HCT116 (cell line): Measurements from ENCODE around the gene TMEM100. TPM values are rescaled to one million over a fixed set of nuclear protein-coding genes. Genes with fewer than 3 reads are reported as not detected.

Experiments
- ATAC-seq: fragments of 200-7000 bp; cut with Tn5 transposase; 2 replicates; pipeline ENCODE4 v1.9.1; 2020; ENCODE audit warnings: mild to moderate bottlenecking, moderate library complexity
- BruUV-seq: library from RNA; stranded (reverse); fragments of 400-500 nt; replicated peaks from 2 replicates; lab custom pipeline; 2021; lab: Mats Ljungman, UMichigan
- CTCF ChIA-PET: fragments of 300-600 bp; sonication (Branson Sonifier 250); formaldehyde crosslinking; loops from one replicate; lab custom pipeline; 2021; ENCODE audit warnings: antibody characterized with exemption; lab: Charles Lee
- POLR2A ChIA-PET: fragments of 300-600, 350-600 bp; sonication (Branson Sonifier 250); formaldehyde crosslinking; loops from one replicate; lab custom pipeline; 2021; ENCODE audit warnings: antibody characterized with exemption; lab: Charles Lee
- RAD21 ChIA-PET, 2 experiments: fragments of 300-600 bp; sonication (Branson Sonifier 250); formaldehyde crosslinking; loops; one replicate each; lab custom pipeline; 2023; ENCODE audit warnings: low total read pairs in 2 of 2; ENCODE audit not compliant: uncharacterized antibody in 2 of 2, unreplicated experiment in 2 of 2, low non-redundant PET in 1 of 2; lab: Charles Lee
- DNase-seq: peaks from one replicate; pipeline ENCODE4 v3.0.0-alpha.2; 2010; ENCODE audit warnings: low read depth, low spot score
- H2AFZ ChIP-seq: fragments of 200-600 bp; shearing (Covaris generic), sonication (generic); 2 replicates; pipeline ENCODE4 v1.6.1; 2017; ENCODE audit warnings: low read depth, mixed run types, mixed read lengths, antibody characterized with exemption, low read length; ENCODE audit not compliant: poor library complexity, severe bottlenecking
- H3K27ac ChIP-seq: 2 replicates; pipeline ENCODE4 v1.5.1; 2012; ENCODE audit warnings: low read depth, low read length
- H3K27me3 ChIP-seq: fragments of 200-600 bp; sonication (generic); 2 replicates; pipeline ENCODE4 v1.6.1; 2016; ENCODE audit warnings: mixed run types, low read length, mixed read lengths; ENCODE audit not compliant: insufficient read depth
- H3K36me3 ChIP-seq, 2 experiments: fragments of 200-500 bp in 1 of 2; fragments of 200-600 bp in 1 of 2; sonication (Bioruptor generic) in 1 of 2; sonication (generic) in 1 of 2; 2 replicates each; pipeline versions ENCODE4 v1.5.1 to v1.6.1; 2014 to 2016; ENCODE audit warnings: low read length in 2 of 2, inconsistent platforms in 1 of 2, mixed read lengths in 1 of 2, mixed run types in 1 of 2; ENCODE audit not compliant: insufficient read depth in 2 of 2, control insufficient read depth in 1 of 2
- H3K4me1 ChIP-seq, 2 experiments: fragments of 200-600 bp in 1 of 2; sonication (generic) in 1 of 2; 2 replicates each; pipeline versions ENCODE4 v1.5.1 to v1.6.1; 2012 to 2017; ENCODE audit warnings: low read length in 2 of 2, inconsistent platforms in 1 of 2, mild to moderate bottlenecking in 1 of 2, mixed read lengths in 1 of 2, mixed run types in 1 of 2, moderate library complexity in 1 of 2; ENCODE audit not compliant: insufficient read depth in 2 of 2, control insufficient read depth in 1 of 2
- H3K4me2 ChIP-seq: fragments of 200-600 bp; sonication (generic); 2 replicates; pipeline ENCODE4 v1.6.1; 2017; ENCODE audit warnings: mixed run types, low read length, mixed read lengths
- H3K4me3 ChIP-seq, 2 experiments: fragments of 200-600 bp in 1 of 2; sonication (generic) in 1 of 2; replicated peaks in 1 of 2; 2 replicates each; pipeline ENCODE4 v1.5.1; 2011 to 2016; ENCODE audit warnings: low read length in 2 of 2, control low read depth in 1 of 2, low read depth in 1 of 2, mild to moderate bottlenecking in 1 of 2, mixed read lengths in 1 of 2, mixed run types in 1 of 2
- H3K79me2 ChIP-seq: fragments of 200-600 bp; sonication (generic); 2 replicates; pipeline ENCODE4 v1.6.1; 2017; ENCODE audit warnings: mild to moderate bottlenecking, mixed run types, low read length, moderate library complexity, mixed read lengths; ENCODE audit not compliant: insufficient read depth
- H3K9ac ChIP-seq: fragments of 200-600 bp; sonication (generic); 2 replicates; pipeline ENCODE4 v1.6.1; 2016; ENCODE audit warnings: low read length, mixed read lengths
- H3K9me2 ChIP-seq: fragments of 200-600 bp; sonication (generic), shearing (Covaris generic); 2 replicates; pipeline ENCODE4 v1.6.1; 2017; ENCODE audit warnings: mixed run types, mild to moderate bottlenecking, moderate library complexity; ENCODE audit not compliant: insufficient read depth
- H3K9me3 ChIP-seq, 2 experiments: fragments of 200-500 bp in 1 of 2; fragments of 200-600 bp in 1 of 2; sonication (Bioruptor generic) in 1 of 2; sonication (generic) in 1 of 2; 2 replicates each; pipeline ENCODE4 v1.6.1; 2014 to 2017; ENCODE audit warnings: low read length in 2 of 2, mixed read lengths in 2 of 2, inconsistent platforms in 1 of 2, low read depth in 1 of 2, mild to moderate bottlenecking in 1 of 2, mixed run types in 1 of 2, moderate library complexity in 1 of 2; ENCODE audit not compliant: control insufficient read depth in 1 of 2, insufficient read depth in 1 of 2
- H4K20me1 ChIP-seq: fragments of 200-600 bp; sonication (generic), shearing (Covaris generic); 2 replicates; pipeline ENCODE4 v1.6.1; 2017; ENCODE audit warnings: mixed run types, mild to moderate bottlenecking, moderate library complexity; ENCODE audit not compliant: insufficient read depth
- CBX3 ChIP-seq: IDR thresholded peaks from 2 replicates; pipeline ENCODE4 v1.6.1; 2012; ENCODE audit warnings: low read depth
- CEBPB ChIP-seq: IDR thresholded peaks from 2 replicates; pipeline ENCODE4 v1.6.1; 2012; ENCODE audit warnings: low read depth
- EZH2phosphoT487 ChIP-seq: fragments of 200-600 bp; IDR thresholded peaks from 2 replicates; pipeline ENCODE4 v1.6.1; 2018; ENCODE audit warnings: antibody characterized with exemption, borderline replicate concordance
- FOSL1 ChIP-seq: IDR thresholded peaks from 2 replicates; pipeline ENCODE4 v1.6.1; 2012; ENCODE audit warnings: low read depth
- POLR2AphosphoS5 ChIP-seq: IDR thresholded peaks from 2 replicates; pipeline ENCODE4 v1.6.1; 2011; ENCODE audit warnings: mild to moderate bottlenecking, low read depth, low read length, moderate library complexity
- RAD21 ChIP-seq: IDR thresholded peaks from 2 replicates; pipeline ENCODE4 v1.6.1; 2012; ENCODE audit warnings: low read depth, mild to moderate bottlenecking
- SIN3A ChIP-seq: IDR thresholded peaks from 2 replicates; pipeline ENCODE4 v1.6.1; 2012; ENCODE audit warnings: low read depth
- SP1 ChIP-seq: IDR thresholded peaks from 2 replicates; pipeline ENCODE4 v1.6.1; 2012; ENCODE audit warnings: low read depth
- SRF ChIP-seq: IDR thresholded peaks from 2 replicates; pipeline ENCODE4 v1.6.1; 2012; ENCODE audit warnings: low read depth
- TCF7L2 ChIP-seq: IDR thresholded peaks from 2 replicates; pipeline ENCODE4 v1.7.0; 2011; ENCODE audit warnings: borderline replicate concordance, inconsistent platforms; ENCODE audit not compliant: insufficient read depth, insufficient read length; ENCODE audit errors: extremely low read depth
- ZFX ChIP-seq: fragments of 450-650 bp; IDR thresholded peaks from 2 replicates; pipeline ENCODE4 v1.6.1; 2017
- ZNF274 ChIP-seq: fragments of 200-500 bp; sonication (Bioruptor generic); IDR thresholded peaks from 2 replicates; pipeline ENCODE4 v1.6.1; 2014; ENCODE audit warnings: mild to moderate bottlenecking, low read depth, low read length, inconsistent platforms
- intact Hi-C: fragments of 100-400 bp; cut with micrococcal nuclease; formaldehyde crosslinking; loops from 2 replicates; pipeline ENCODE4 v1.10.0; 2022
- total RNA-seq: library from RNA; stranded (reverse); gene quantifications from one replicate; pipeline ENCODE4 v1.2.1, GENCODE V29; 2021; ENCODE audit not compliant: unreplicated experiment
- TF ChIP-seq, protein P1 (sequence below): IDR thresholded peaks from 2 replicates; pipeline ENCODE4 v1.6.1; 2012
- TF ChIP-seq, protein P2 (sequence below), 3 experiments: fragments of 200-600 bp in 1 of 3; sonication (generic) in 1 of 3; IDR thresholded peaks in 2 of 3; conservative IDR thresholded peaks in 1 of 3; 2 replicates each; pipeline ENCODE4 v1.5.1; 2012 to 2017; ENCODE audit warnings: low read depth in 2 of 3, low read length in 2 of 3, antibody characterized with exemption in 1 of 3, borderline replicate concordance in 1 of 3, control low read depth in 1 of 3, mild to moderate bottlenecking in 1 of 3, mixed read lengths in 1 of 3, mixed run types in 1 of 3, moderate library complexity in 1 of 3; ENCODE audit not compliant: insufficient read depth in 1 of 3

The TMEM100 gene
- total RNA-seq, 1 experiment from 2014 or later, result not detected

DNA sequence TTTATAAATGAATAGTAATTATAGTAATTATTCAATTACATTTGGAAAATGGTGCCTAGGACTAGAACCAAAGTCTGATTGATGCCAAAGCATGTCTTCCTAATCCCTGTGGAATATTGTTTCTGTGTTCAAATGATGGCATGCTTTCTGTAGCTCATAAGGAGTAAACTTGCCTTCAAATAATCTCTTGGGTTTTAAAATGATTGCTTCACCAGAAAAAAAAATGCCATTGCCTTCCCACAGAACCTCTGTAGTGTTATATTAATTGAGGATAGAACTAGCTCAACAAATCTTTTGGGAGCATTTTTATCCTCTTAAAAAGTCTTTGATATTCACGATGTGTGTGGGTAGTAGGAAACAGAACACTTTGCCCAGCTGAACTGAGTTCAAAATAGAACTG lies 7.7 kb upstream of the TMEM100 start:
- Histone ChIP-seq H3K9ac (no peak overlapping the region), H3K4me2 (no peak overlapping the region), H4K20me1 (no peaks in the 10 kb centered on the region), H3K27ac (no peak overlapping the region), H3K4me1 (peaks cover 0 to 3% of the 10 kb centered on the region in 2 experiments; a peak in 1 of 4 replicates), H2AFZ (no peak overlapping the region)
- BruUV-seq, result no TSS peak
- CTCF ChIA-PET, result no interaction called here
- RAD21 ChIA-PET, result no interaction called here
- intact Hi-C loops, result no loop called here
- no peak for DNase-seq
- TF ChIP-seq CEBPB (no peak), RAD21 (no peak), ZNF274 (no peak), ZFX (no peak)
- TF ChIP-seq, protein P1, sequence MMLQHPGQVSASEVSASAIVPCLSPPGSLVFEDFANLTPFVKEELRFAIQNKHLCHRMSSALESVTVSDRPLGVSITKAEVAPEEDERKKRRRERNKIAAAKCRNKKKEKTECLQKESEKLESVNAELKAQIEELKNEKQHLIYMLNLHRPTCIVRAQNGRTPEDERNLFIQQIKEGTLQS, result no peak
- TF ChIP-seq, all 23 proteins: peak for 0
- no peaks in the 10 kb centered on the region for H3K36me3 ChIP-seq
- H3K79me2 ChIP-seq, result no peaks in the 10 kb centered on the region
- peaks cover 65% of the 10 kb centered on the region; the same call in 1 of the 2 replicates for H3K27me3 ChIP-seq
- POLR2A ChIA-PET, result interaction anchor here (1.1 kb wide), 1 partner anchor 12 kb away, joined by 5 read pairs; no protein-coding TSS in a partner anchor
- H3K9me3 ChIP-seq, result no peaks in the 10 kb centered on the region
- no peaks in the 10 kb centered on the region for H3K9me2 ChIP-seq
- no peak for ATAC-seq
- no peak overlapping the region for H3K4me3 ChIP-seq

DNA sequence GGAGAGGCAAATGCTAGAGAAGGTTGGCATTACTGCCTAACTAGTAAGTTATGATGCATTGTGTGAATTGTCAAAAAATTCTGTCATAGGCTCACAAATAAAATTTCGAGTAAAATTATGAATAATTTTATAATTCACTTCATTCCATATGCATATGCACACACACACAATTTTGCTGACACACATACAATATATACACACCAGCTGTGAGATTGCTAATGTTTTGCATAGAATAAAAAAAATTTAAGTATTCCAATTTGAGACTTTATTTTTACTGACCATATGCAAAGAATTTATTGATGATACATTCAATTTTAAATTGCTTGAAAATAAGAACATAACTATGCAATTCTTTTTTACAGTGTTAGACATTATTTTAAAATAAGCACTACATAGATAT lies 6.8 kb upstream of the TMEM100 start:
- intact Hi-C loops, result no loop called here
- Histone ChIP-seq H3K27me3 (peaks cover 74% of the 10 kb centered on the region), H3K4me1 (peaks cover 0 to 3% of the 10 kb centered on the region in 2 experiments; a peak in 1 of 4 replicates), H2AFZ (no peak overlapping the region), H3K27ac (no peak overlapping the region), H3K4me2 (no peak overlapping the region), H3K4me3 (no peak overlapping the region), H3K36me3 (no peaks in the 10 kb centered on the region), H3K9ac (no peak overlapping the region), H3K79me2 (no peaks in the 10 kb centered on the region), H3K9me2 (no peaks in the 10 kb centered on the region), H4K20me1 (no peaks in the 10 kb centered on the region), H3K9me3 (no peaks in the 10 kb centered on the region)
- no peak for TF ChIP-seq SP1
- no peak for TF ChIP-seq TCF7L2
- TF ChIP-seq, protein P2, sequence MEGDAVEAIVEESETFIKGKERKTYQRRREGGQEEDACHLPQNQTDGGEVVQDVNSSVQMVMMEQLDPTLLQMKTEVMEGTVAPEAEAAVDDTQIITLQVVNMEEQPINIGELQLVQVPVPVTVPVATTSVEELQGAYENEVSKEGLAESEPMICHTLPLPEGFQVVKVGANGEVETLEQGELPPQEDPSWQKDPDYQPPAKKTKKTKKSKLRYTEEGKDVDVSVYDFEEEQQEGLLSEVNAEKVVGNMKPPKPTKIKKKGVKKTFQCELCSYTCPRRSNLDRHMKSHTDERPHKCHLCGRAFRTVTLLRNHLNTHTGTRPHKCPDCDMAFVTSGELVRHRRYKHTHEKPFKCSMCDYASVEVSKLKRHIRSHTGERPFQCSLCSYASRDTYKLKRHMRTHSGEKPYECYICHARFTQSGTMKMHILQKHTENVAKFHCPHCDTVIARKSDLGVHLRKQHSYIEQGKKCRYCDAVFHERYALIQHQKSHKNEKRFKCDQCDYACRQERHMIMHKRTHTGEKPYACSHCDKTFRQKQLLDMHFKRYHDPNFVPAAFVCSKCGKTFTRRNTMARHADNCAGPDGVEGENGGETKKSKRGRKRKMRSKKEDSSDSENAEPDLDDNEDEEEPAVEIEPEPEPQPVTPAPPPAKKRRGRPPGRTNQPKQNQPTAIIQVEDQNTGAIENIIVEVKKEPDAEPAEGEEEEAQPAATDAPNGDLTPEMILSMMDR (IDR thresholded peaks at IDR 0.05 in 2 of 3, conservative IDR thresholded peaks at IDR 0.05 in 1 of 3; ENCODE audit: borderline replicate concordance in 1 of 3, insufficient read depth in 1 of 3, low read depth in 2 of 3, low read length in 2 of 3), result no peak
- TF ChIP-seq SIN3A, result no peak
- no peak for TF ChIP-seq SRF
- no peak for TF ChIP-seq CEBPB
- no peak for TF ChIP-seq ZNF274
- no peak for TF ChIP-seq POLR2AphosphoS5
- TF ChIP-seq EZH2phosphoT487, result no peak
- TF ChIP-seq CBX3, result no peak
- TF ChIP-seq RAD21, result no peak
- TF ChIP-seq FOSL1, result no peak
- ATAC-seq (no peak), DNase-seq (no peak)
- RAD21 ChIA-PET, result no interaction called here
- CTCF ChIA-PET, result interaction anchor here (0.7 to 1.8 kb wide), 2 partner anchors 11 to 113 kb away, joined by 3 to 6 read pairs; no protein-coding TSS in a partner anchor
- POLR2A ChIA-PET, result no interaction called here
- no TSS peak for BruUV-seq
